H1 (cell line): ENCODE results near the gene FLVCR1. TPM values are rescaled to one million over a fixed set of nuclear protein-coding genes. Genes with fewer than 3 reads are reported as not detected.

Experiments
- CHD2 ChIP-seq: IDR thresholded peaks from 2 replicates; pipeline ENCODE4 v1.6.1; 2012; ENCODE audit warnings: low read length, improper control_type of control experiment
- CTBP2 ChIP-seq: IDR thresholded peaks from 2 replicates; pipeline ENCODE4 v1.7.0; 2011; ENCODE audit warnings: borderline replicate concordance, mild to moderate bottlenecking, moderate library complexity, mixed read lengths, low read length; ENCODE audit not compliant: insufficient read depth, insufficient read length
- MAX ChIP-seq: IDR thresholded peaks from 2 replicates; pipeline ENCODE4 v1.6.1; 2012; ENCODE audit warnings: inconsistent platforms
- POLR2A ChIP-seq, 2 experiments: IDR thresholded peaks; 1 replicate in 1 of 2; 2 replicates in 1 of 2; pipeline ENCODE4 v1.6.1; 2011; ENCODE audit warnings: low read depth in 2 of 2, low read length in 2 of 2, mild to moderate bottlenecking in 2 of 2; ENCODE audit errors: control extremely low read depth in 1 of 2
- SIRT6 ChIP-seq: IDR thresholded peaks from one replicate; pipeline ENCODE4 v1.7.1; 2012; ENCODE audit warnings: low read length, inconsistent platforms
- SP4 ChIP-seq: IDR thresholded peaks from 2 replicates; pipeline ENCODE4 v1.6.1; 2012; ENCODE audit warnings: low read length, inconsistent platforms
- TAF1 ChIP-seq: IDR thresholded peaks from 2 replicates; pipeline ENCODE4 v1.6.1; 2011; ENCODE audit warnings: mild to moderate bottlenecking, low read depth, low read length
- TAF7 ChIP-seq: optimal IDR thresholded peaks from 2 replicates; pipeline ENCODE3; 2011; ENCODE audit warnings: low read depth, mild to moderate bottlenecking, inconsistent platforms, low read length, moderate library complexity, borderline replicate concordance
- polyA plus RNA-seq, 7 experiments: library from polyadenylated mRNA; depleted of rRNA in 3 of 7; stranded (reverse) in 5 of 7; unstranded in 2 of 7; fragments of >200 nt in 5 of 7; fragments of 200-250 nt in 2 of 7; gene quantifications; 1 replicate in 5 of 7; 2 replicates in 1 of 7; 4 replicates in 1 of 7; pipeline versions ENCODE4 v1.2.1 to v1.2.3, GENCODE V29; 2011 to 2013; ENCODE audit warnings: missing spikeins in 2 of 7, mixed read lengths in 2 of 7
- total RNA-seq: library from RNA; stranded (reverse); fragmentation: NEBNext Ultra II Directional; extraction: Animal tissue kit (Norgen Biotek cat#: 25700); gene quantifications from 2 replicates; pipeline ENCODE4 v1.2.1, GENCODE V29; 2021
- TF ChIP-seq, protein P1 (sequence below): fragments of 300-600 bp; sonication (generic); IDR thresholded peaks from 2 replicates; pipeline ENCODE4 v1.7.1; 2012; ENCODE audit warnings: low read length, moderate library complexity, mild to moderate bottlenecking, inconsistent platforms; ENCODE audit not compliant: insufficient replicate concordance
- TF ChIP-seq, protein P2 (sequence below): IDR thresholded peaks from 2 replicates; pipeline ENCODE4 v1.6.1; 2012; ENCODE audit warnings: inconsistent platforms

Gene FLVCR1
- total and polyA plus RNA-seq, 2 of the 8 experiments (the other 6 are each of a cell fraction or from before 2014, with no cell fraction given), result 31.8 to 75.7 TPM

GRCh38 chr1:212857992-212858460, at the start of gene FLVCR1 (continued):
- TF ChIP-seq, protein P1, sequence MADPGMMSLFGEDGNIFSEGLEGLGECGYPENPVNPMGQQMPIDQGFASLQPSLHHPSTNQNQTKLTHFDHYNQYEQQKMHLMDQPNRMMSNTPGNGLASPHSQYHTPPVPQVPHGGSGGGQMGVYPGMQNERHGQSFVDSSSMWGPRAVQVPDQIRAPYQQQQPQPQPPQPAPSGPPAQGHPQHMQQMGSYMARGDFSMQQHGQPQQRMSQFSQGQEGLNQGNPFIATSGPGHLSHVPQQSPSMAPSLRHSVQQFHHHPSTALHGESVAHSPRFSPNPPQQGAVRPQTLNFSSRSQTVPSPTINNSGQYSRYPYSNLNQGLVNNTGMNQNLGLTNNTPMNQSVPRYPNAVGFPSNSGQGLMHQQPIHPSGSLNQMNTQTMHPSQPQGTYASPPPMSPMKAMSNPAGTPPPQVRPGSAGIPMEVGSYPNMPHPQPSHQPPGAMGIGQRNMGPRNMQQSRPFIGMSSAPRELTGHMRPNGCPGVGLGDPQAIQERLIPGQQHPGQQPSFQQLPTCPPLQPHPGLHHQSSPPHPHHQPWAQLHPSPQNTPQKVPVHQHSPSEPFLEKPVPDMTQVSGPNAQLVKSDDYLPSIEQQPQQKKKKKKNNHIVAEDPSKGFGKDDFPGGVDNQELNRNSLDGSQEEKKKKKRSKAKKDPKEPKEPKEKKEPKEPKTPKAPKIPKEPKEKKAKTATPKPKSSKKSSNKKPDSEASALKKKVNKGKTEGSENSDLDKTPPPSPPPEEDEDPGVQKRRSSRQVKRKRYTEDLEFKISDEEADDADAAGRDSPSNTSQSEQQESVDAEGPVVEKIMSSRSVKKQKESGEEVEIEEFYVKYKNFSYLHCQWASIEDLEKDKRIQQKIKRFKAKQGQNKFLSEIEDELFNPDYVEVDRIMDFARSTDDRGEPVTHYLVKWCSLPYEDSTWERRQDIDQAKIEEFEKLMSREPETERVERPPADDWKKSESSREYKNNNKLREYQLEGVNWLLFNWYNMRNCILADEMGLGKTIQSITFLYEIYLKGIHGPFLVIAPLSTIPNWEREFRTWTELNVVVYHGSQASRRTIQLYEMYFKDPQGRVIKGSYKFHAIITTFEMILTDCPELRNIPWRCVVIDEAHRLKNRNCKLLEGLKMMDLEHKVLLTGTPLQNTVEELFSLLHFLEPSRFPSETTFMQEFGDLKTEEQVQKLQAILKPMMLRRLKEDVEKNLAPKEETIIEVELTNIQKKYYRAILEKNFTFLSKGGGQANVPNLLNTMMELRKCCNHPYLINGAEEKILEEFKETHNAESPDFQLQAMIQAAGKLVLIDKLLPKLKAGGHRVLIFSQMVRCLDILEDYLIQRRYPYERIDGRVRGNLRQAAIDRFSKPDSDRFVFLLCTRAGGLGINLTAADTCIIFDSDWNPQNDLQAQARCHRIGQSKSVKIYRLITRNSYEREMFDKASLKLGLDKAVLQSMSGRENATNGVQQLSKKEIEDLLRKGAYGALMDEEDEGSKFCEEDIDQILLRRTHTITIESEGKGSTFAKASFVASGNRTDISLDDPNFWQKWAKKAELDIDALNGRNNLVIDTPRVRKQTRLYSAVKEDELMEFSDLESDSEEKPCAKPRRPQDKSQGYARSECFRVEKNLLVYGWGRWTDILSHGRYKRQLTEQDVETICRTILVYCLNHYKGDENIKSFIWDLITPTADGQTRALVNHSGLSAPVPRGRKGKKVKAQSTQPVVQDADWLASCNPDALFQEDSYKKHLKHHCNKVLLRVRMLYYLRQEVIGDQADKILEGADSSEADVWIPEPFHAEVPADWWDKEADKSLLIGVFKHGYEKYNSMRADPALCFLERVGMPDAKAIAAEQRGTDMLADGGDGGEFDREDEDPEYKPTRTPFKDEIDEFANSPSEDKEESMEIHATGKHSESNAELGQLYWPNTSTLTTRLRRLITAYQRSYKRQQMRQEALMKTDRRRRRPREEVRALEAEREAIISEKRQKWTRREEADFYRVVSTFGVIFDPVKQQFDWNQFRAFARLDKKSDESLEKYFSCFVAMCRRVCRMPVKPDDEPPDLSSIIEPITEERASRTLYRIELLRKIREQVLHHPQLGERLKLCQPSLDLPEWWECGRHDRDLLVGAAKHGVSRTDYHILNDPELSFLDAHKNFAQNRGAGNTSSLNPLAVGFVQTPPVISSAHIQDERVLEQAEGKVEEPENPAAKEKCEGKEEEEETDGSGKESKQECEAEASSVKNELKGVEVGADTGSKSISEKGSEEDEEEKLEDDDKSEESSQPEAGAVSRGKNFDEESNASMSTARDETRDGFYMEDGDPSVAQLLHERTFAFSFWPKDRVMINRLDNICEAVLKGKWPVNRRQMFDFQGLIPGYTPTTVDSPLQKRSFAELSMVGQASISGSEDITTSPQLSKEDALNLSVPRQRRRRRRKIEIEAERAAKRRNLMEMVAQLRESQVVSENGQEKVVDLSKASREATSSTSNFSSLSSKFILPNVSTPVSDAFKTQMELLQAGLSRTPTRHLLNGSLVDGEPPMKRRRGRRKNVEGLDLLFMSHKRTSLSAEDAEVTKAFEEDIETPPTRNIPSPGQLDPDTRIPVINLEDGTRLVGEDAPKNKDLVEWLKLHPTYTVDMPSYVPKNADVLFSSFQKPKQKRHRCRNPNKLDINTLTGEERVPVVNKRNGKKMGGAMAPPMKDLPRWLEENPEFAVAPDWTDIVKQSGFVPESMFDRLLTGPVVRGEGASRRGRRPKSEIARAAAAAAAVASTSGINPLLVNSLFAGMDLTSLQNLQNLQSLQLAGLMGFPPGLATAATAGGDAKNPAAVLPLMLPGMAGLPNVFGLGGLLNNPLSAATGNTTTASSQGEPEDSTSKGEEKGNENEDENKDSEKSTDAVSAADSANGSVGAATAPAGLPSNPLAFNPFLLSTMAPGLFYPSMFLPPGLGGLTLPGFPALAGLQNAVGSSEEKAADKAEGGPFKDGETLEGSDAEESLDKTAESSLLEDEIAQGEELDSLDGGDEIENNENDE, result no peak
- TF ChIP-seq TAF1 (peak; percentile 75), MAX (peak; percentile 59), CTBP2 (no peak), TAF7 (peak; percentile 58), SP4 (0 out of 2 replicates have a peak, but pooled peaks have one; percentile 43), SIRT6 (no peak), POLR2A (IDR thresholded peaks at IDR 0.05; ENCODE audit: control extremely low read depth in 1 of 2, low read depth in 2 of 2, low read length in 2 of 2) (peak; percentile 46 to 60; a peak in 2 of 3 replicates), CHD2 (0 out of 2 replicates have a peak, but pooled peaks have one; percentile 59)
- TF ChIP-seq, protein P2, sequence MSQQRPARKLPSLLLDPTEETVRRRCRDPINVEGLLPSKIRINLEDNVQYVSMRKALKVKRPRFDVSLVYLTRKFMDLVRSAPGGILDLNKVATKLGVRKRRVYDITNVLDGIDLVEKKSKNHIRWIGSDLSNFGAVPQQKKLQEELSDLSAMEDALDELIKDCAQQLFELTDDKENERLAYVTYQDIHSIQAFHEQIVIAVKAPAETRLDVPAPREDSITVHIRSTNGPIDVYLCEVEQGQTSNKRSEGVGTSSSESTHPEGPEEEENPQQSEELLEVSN, result peak; percentile 43; the same call in 1 of the 2 replicates
